COLO668 (cell line): Measurements from ENCODE around the gene NDUFB5.
A peak's percentile ranks its signal among the peaks of the same experiment; 100 is the strongest.
"Not testable (repeated sequence)": the region's sequence is repeated elsewhere in the genome, so short reads cannot be mapped to it uniquely, and the experiment has no call there.

Experiments
- DNase-seq: peaks from one replicate; lab custom pipeline; 2025; ENCODE audit not compliant: unreplicated experiment; lab: John Stamatoyannopoulos, UW

NDUFB5 gene

GRCh38 chr3:179630753-179631451, 26.3 kb downstream of the NDUFB5 start:
- no peak for DNase-seq

- no peak for DNase-seq
Measured at GRCh38 chr3:179640469-179640868, 35.9 kb downstream of the NDUFB5 start.

- no peak for DNase-seq
Measured at GRCh38 chr3:179642871-179643270, 38.3 kb downstream of the NDUFB5 start.

GRCh38 chr3:179643837-179644236, 39.2 kb downstream of the NDUFB5 start:
- DNase-seq = not testable (repeated sequence)

- no peak for DNase-seq
Measured at GRCh38 chr3:179646177-179646576, 41.6 kb downstream of the NDUFB5 start.

- no peak for DNase-seq
Measured at GRCh38 chr3:179651687-179652446, 47.3 kb downstream of the NDUFB5 start.

- no peak for DNase-seq
Measured at GRCh38 chr3:179652447-179653095, 48.0 kb downstream of the NDUFB5 start, which contains the start of gene USP13. Gene USP13, plus strand, starts transcription at chr3:179653040. Its CDS starts 186 bp downstream, at chr3:179653226.

GRCh38 chr3:179653096-179653797, 48.7 kb downstream of the NDUFB5 start:
- DNase-seq = peak; percentile 69

GRCh38 chr3:179655236-179655635, 50.6 kb downstream of the NDUFB5 start:
- DNase-seq = no peak

- DNase-seq = no peak
Measured at GRCh38 chr3:179658606-179659005, 54.0 kb downstream of the NDUFB5 start.

- no peak for DNase-seq
Measured at GRCh38 chr3:179660872-179661271, 56.3 kb downstream of the NDUFB5 start.

- DNase-seq = no peak
Measured at GRCh38 chr3:179661777-179662176, 57.2 kb downstream of the NDUFB5 start.

GRCh38 chr3:179663093-179663492, 58.5 kb downstream of the NDUFB5 start:
- no peak for DNase-seq

- no peak for DNase-seq
Measured at GRCh38 chr3:179666030-179666429, 61.4 kb downstream of the NDUFB5 start.

- no peak for DNase-seq
Measured at GRCh38 chr3:179666436-179667035, 61.9 kb downstream of the NDUFB5 start.

GRCh38 chr3:179668429-179668828, 63.8 kb downstream of the NDUFB5 start:
- DNase-seq = no peak

GRCh38 chr3:179670311-179670710, 65.7 kb downstream of the NDUFB5 start:
- DNase-seq = no peak

- DNase-seq = no peak
Measured at GRCh38 chr3:179671309-179671708, 66.7 kb downstream of the NDUFB5 start.

GRCh38 chr3:179671747-179672242, 67.2 kb downstream of the NDUFB5 start:
- DNase-seq = no peak

GRCh38 chr3:179672918-179673317, 68.3 kb downstream of the NDUFB5 start:
- no peak for DNase-seq

- DNase-seq = no peak
Measured at GRCh38 chr3:179673523-179673922, 68.9 kb downstream of the NDUFB5 start.
